Measurements from ENCODE around the gene YWHAE. TPM values are rescaled to one million over a fixed set of nuclear protein-coding genes. Genes with fewer than 3 reads are reported as not detected.

YWHAE gene
- total and polyA plus RNA-seq, 9 of the 15 experiments (the other 6 are each of a cell fraction or from before 2014, with no cell fraction given), result 184 to 727 (median 448) TPM

- no peak for FAIRE-seq
- Histone ChIP-seq H3K9me1 (ENCODE audit: control insufficient read depth, insufficient read depth, low read length) (no peaks in the 10 kb centered on the region), H3K4me3 (no peak overlapping the region), H3K9ac (ENCODE audit: insufficient read depth in 1 of 2, low read depth in 2 of 2, low read length in 2 of 2) (no peak overlapping the region), H2AFZ (ENCODE audit: low read depth, low read length) (no peak overlapping the region), H3K4me2 (ENCODE audit: insufficient read depth, low read length) (no peak overlapping the region), H3K27me3 (ENCODE audit: control insufficient read depth in 2 of 2, insufficient read depth in 2 of 2, low read length in 2 of 2) (no peaks in the 10 kb centered on the region), H4K20me1 (replicated peaks; ENCODE audit: control insufficient read depth, insufficient read depth, low read length) (peaks cover 59% of the 10 kb centered on the region), H3K9me3 (replicated peaks; ENCODE audit: control insufficient read depth, insufficient read depth, low read depth, low read length) (no peaks in the 10 kb centered on the region), H3K4me1 (replicated peaks in 1 of 2; ENCODE audit: control insufficient read depth in 2 of 2, insufficient read depth in 2 of 2, low read length in 2 of 2) (no peaks in the 10 kb centered on the region; a peak in 3 of 5 replicates), H3K79me2 (ENCODE audit: control insufficient read depth, insufficient read depth, low read length) (peaks cover 99% of the 10 kb centered on the region), H3K36me3 (ENCODE audit: control insufficient read depth, insufficient read depth, low read length) (peaks cover 72% of the 10 kb centered on the region), H3K27ac (ENCODE audit: extremely low read depth, low read depth, low read length) (no peak overlapping the region)
- no peak for ATAC-seq
- BruUV-seq (replicated peaks), result no TSS peak
- DNase-seq (ENCODE audit: extremely low read depth in 1 of 4, low spot score in 3 of 4), result no peak
- in situ Hi-C loops (cut with MboI), result no loop called here
- POLR2A ChIA-PET, result interaction anchor here (0.6 to 1.0 kb wide), 3 partner anchors 17 to 40 kb away, joined by 3 read pairs; no protein-coding TSS in a partner anchor
- intact Hi-C loops (cut with micrococcal nuclease), result no loop called here
- TF ChIP-seq ZNF511 (CRISPR knock-in tag; IDR thresholded peaks at IDR 0.05) (no peak), HMBOX1 (IDR thresholded peaks at IDR 0.05) (peak; percentile 79)
- WGBS (ENCODE audit: insufficient coverage, low coverage, missing lambda C conversion rate), result 70% methylated on average over 10 of the region's 10 CpGs
- CTCF ChIA-PET (ENCODE audit: low intra/inter-chr PET ratio), result no interaction called here
These were observed 25.4 kb downstream of the YWHAE start for GRCh38 chr17:1374431-1375177.

Measured in K562 (cell line).